Stimulated activated CD8-positive, alpha-beta memory T cell treated with anti-CD3 and anti-CD28 coated beads, Interleukin-7, amount 100 ng/mL, for 48 hours (primary cell): ENCODE measurements around the gene RNF183.
A peak's percentile ranks its signal among the peaks of the same experiment; 100 is the strongest.

ENCODE experiments used
- DNase-seq, 2 donors: peaks; one replicate each; pipeline ENCODE4 v3.0.0-alpha.2; 2020; ENCODE audit warnings: low read depth in 1 of 2; ENCODE audit errors: extremely low read depth in 1 of 2

The RNF183 gene, protein sequence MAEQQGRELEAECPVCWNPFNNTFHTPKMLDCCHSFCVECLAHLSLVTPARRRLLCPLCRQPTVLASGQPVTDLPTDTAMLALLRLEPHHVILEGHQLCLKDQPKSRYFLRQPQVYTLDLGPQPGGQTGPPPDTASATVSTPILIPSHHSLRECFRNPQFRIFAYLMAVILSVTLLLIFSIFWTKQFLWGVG

DNA sequence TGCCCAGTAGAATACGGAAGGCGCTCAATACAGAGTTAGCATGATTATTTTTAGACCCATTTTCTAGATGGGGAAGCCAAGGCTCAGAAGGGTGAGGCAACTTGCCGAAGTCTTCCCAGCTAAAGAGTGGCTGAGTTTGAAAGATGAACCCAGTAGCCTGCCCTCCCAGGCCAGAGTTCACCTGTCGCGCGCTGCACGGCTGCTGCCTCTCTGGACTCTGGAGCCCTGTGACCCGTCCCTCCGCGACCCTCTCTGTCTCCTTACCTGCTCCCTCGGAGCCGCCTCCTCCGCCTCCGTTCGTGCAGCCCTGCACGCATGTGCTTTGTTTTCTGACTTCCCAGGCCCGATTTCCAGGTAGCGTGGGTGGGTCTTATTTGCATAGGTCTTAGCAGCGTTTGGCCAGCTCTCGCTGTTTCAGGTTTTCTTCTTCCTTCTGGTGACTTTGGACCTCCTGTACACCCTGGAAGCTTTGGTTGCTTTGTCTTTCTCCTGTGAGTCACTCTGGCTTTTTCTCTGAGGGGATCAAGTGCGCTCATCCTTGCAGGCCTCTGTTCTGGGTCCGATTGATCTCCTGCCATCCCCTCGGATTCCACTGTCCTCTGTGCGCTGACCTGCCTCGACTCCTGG is at the start of gene RNF183:
Gene RNF183, minus strand, starts transcription at position 585 of the 627 bp plus-strand sequence. CDS start 5,192 bp downstream, outside the sequence.
- DNase-seq = no peak

DNA sequence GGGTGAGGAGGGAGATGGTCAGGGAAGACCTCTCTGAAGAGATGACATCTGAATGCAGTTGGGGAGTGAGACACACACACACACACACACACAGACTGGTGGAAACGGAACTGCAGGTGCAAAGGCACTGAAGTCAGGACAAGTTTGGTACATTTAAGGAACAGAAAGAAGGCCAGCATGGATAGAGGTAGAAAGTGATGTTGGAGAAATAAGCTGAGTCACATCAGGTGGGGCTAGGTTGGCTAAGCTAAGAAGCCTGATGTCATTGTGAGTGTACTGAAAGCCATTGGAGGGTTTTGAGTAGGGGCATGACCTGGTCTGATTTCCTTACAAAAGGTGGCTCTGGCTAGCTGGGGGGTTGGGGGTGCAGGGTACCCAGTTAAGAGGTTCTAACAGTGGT is 49.2 kb upstream of the RNF183 start:
- no peak for DNase-seq

DNA sequence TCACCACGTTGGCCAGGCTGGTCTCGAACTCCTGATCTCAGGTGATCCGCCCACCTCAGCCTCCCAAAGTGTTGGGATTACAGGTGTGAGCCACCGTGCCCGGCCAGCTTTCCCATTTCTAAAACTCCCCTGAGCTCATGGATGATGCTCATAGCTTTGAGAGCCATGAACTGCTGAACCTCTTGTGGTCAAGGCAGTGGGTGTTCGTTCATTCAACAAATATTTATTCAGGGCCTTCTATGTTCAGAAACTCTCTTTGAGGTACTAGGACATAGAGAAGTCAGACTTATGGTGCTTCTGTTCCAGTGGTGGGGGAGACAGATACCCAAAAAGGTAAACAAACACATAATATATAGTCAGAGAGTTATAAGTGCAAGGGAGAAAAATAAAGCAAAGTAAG is 48.8 kb upstream of the RNF183 start:
- DNase-seq = no peak

DNA sequence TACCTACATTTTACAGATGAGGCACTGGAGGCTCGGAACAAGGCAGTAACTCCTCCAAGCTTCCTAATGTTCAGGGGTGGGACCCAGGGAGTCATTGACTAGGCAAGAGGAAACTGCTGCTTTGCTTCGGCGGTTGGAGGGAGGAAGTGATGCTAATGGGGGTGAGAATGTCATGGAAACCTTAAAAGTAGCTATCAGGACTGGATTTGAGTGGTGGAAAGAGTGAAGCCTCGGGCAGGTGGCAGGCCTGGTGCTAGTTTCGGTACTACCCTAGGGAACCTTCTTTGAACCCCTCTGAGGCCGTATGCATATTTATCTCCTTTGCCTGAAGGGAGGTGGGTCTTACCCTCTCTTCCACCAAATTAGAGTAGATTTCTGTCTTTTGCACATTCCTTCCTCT is 47.8 kb upstream of the RNF183 start:
- no peak for DNase-seq

DNA sequence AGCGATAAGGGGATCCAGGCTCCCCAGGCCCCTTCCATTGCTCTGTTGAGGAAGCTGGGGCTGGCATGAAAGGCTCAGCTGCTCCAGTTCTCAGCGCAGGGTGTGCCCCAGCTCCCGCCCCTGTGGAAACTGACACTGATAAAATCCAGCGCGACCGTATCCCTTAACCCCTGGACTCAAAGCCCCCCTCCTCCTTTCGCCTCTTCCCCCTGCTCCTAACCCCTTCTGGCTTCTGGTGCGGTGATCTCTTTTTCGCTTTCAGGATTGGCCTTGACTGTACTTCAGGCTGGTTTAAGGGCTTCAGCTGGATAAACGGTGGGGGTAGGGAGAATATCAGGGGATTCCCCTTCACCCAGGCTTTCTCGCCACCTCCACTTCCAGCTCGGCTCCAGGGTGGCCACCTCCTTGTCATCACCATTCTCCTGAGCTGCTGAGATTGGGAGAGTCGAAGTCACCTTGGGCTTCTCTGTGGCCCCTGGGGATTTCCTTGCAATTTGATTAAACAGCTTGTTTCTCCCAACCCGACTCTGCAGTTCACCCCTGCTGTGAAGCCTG is 47.0 kb upstream of the RNF183 start:
- DNase-seq = no peak

DNA sequence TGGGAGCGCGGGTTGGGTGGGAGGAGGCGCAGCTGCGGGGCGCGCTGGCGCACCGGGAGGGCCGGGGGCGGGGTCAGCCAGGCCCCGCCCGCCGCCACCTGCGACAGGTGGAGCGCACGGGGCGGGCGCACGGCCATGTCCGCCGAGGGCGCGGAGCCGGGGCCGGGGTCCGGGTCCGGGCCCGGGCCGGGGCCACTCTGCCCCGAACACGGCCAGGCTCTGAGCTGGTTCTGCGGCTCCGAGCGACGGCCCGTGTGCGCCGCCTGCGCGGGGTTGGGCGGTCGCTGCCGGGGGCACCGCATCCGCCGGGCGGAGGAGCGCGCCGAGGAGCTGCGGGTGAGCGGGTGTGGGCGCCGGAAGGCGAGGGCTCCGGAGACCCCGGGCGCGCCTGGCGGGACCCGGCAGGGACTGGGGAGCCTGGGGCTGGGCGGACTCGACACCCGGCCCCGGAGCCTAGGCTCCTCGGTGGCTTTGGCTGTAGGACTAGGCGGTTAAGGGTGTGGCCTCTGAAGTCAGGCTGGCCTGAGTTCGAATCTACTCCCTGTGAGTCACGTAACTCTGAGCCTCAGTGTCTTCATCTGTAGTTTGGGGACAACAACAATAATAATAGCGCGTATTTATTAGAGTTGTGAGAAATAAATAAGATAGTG is 46.4 kb upstream of the RNF183 start, which contains the start of gene BSPRY:
Gene BSPRY, plus strand, starts transcription at position 97 of the 650 bp plus-strand sequence. Its CDS starts 39 bp downstream, at position 136.
- no peak for DNase-seq

DNA sequence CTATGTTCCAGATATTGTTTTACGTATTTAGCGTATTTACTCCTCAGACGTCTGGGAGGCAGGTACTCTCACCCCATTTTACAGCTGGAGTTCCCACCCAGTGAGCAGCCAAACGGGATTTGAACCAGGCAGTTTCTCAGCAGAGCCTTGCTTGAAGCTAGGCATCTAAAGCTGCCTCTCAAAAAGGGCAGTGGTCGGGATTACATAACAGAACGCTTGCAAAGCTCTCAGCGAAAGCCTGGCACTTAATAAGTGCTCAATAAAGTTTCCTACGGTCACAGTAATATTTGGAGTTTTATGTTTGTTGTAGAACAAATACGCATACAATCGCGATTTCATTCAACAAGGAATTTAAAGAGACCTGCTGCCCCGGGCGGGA is 45.9 kb upstream of the RNF183 start:
- DNase-seq = no peak

DNA sequence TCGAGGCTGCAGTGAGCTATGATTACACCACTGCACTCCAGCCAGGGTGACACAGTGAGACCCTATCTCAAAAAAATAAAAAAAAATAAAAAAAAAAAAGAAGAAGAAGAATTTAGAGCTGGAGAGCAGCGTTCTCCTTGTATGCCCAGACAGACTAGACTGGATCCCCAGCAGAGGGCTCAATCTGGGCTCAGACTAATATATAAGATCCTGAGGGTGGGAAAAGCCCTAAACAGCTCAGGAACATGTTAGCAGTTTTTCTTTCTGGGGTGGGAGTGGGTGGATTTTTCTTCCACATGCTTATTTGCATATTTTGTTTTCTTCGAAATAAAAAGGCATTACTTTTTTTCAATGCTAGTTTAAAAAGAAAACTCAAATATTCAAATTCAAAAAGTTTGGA is 45.3 kb upstream of the RNF183 start:
- no peak for DNase-seq

DNA sequence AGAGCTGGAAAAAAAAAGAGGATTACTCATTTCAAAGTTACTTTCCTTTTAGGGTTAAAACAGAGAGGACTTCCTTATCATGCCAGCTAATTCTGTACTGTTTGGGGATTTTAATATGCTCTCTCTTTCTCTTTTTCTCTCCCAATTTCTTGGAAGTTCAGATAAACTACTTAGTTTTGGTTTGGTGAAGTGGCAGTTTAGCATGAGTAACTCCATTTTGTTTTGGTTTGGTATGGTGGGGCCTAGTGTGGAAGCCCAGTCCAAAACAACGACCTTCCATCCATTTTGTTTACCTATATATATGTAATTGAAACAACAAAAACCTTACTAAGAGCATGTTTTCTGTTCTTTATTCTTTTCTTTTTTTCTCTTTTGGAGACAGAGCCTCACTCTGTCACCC is 42.5 kb upstream of the RNF183 start:
- DNase-seq = no peak

DNA sequence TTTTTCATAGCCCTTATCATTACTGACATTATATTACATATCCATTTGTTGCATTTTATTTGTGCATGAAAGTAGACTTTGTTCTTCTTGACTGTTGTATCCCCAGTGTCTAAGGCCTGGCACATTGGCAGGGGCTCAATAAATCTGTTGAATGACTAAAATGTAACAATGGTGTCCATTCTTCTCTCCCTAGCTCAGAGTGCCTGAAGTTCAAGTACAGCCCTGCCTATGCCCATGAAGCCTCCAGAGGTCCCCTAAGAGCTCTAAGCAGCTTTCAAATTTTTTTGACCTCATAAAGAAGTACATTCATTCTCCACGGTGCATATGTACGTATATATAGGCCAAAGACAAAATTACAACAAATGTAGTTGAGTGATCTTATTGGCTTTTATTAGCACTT is 42.0 kb upstream of the RNF183 start:
- no peak for DNase-seq

DNA sequence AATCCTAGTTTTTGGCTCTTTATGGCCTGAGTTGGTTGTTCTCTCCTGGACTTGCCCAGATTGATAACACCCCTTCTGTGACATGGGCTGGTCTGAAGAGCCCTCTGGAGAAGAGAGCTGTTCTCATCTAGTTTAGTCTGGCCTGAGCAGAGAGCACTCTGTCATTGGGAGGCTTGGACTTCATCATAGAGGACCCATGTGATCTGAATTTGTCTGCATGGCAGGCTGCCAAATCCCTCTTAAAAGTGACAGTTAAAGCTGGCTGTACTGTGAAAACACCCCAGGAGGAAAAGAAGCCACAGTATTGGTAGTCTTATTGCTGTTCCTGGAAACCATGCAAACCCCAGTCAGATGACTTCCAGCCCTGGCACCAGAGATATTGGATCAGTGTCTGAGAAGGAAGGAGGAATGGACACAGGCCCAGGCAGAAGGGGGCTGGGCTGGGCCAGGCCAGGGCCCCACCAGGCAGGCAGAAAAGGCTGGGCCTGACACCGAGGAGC is 40.6 kb upstream of the RNF183 start:
- DNase-seq = no peak

DNA sequence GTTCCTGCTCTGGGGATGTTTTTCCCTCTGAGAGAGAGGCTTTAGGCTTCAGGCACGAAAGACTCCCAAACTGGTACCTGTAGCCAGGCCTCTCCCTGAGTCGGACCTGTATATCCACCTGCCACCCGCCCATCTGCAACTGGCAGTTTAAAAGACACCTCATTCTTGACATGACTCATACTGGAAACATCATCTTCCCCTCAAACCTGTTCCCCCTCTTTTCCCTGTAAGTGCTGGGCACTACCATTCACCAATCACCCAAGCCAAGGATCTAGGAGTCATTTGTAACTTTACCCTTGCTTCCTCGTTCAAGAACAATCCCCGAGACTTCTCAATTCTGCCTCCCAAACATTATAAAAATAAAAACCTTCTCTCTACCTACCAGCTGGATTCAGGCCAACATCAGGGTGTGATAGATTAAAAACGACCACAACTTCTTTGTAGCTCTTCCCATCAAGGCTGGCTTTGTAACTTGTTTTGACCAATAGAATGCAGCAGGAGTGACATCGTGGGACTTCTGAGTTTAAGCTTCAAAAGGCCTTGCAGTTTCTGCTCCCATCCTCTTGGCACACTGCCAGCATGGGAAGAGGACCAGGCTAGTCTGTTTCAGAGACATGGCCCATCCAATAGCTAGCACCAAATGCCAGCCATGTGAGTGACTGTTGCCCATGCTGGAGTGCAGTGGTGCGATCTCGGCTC is 38.7 kb upstream of the RNF183 start:
- DNase-seq = no peak

DNA sequence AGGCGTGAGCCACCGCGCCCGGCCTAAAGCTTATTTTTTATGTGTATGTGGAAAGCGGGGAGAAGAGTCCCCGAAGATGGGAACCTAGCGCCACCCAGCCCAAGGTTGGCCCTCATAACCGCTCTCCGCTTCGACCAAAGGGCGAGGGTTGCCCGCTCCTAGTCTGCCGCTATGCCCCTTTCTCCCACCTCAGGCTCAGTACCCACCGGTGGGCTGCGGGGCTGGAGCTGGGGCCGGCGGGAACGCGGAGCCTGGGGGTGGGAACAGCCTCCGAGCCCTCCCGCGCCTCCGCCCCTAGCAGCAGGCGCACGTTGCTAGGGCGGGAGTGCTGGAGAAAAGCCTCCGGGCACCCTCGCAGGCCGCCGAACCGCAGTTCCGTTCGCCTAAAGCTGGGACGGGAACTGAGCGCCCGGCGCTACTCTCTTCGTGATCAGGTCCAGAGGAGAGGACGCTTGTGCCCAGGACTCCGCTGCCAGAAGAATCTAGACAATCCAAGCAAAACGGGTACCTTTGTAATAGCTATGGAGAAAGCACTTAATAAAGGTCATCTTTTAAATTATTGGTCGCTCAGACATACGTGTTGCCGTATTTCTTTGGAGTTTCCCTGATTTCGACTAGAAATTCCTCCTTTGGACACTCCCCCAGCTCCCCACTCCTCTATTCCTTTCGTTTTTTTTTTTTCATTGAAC is 37.0 kb upstream of the RNF183 start, which contains the start of gene WDR31:
Gene WDR31, minus strand, starts transcription at position 265 of the 689 bp plus-strand sequence. CDS start 8,253 bp downstream, outside the sequence.
- DNase-seq = peak; percentile 70 to 74

DNA sequence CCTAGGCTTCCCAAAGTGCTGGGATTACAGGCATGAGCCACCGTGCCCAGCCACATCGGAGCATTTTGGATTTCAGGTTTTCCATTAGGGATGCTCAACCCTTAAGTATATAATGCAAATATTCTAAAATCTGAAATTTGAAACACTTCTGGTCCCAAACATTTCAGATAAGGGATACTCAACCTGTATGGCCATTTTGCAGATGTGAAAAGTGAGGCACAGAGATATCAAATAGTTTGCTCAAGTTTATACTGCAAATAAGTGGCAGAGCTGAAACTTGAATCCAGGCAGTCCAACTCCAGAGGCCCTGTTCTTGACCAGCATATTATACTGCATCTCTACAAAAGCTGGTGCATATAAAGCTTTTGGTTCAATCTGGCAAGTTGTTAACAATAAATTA is 34.5 kb upstream of the RNF183 start:
- DNase-seq = no peak

DNA sequence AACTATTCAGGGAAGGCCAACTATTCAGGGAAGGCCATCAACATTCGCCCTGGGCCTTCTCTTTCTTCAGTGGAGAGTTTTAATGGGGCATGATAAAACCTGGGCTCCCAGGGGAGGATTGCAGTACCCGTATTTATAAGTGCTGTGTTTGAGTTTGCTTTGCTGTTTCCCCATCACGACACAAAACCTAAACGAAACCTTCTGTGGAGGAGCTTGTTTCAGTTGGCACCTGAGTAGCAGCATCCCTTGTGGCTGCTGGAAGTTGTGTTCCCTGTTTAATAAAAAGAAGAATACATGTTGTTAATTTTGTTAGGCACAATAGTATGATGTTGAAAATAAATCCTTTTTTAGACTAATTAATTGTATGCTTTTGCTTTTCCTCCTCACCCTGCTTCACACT is 28.6 kb upstream of the RNF183 start:
- no peak for DNase-seq

DNA sequence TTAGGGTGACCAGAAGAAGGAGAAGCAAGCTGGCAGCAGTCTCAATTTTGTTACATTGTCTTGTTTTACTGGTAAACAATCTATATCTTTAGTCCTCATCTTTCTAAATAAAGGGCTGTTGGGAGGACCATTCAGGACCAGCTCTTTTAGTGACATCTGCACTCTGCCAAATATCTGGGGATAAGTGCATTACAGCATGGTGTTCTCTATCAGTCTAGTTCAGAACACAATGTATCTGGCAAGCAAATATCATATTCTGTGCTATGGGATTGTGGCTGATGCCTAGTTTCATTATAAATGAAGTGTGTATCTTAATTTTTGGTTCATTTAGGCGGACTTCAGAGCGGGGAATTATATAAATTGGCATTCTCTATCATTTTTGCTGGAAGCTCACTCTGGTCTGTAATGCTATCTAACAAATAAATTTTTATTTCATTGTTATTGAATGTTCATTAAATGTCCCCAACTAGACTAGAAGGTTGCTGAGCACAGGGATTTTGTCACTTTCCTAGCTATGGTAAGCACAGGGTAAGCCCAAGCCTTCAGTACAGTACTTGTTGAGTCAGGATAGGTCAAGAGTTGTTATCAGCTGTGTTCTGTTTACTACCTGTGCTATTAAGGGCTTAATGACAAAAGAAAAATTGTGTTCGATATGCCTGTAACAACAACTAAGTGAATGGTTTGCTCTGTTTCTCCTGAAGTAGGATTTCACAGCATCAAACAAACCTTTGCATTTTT is 25.0 kb upstream of the RNF183 start:
- no peak for DNase-seq

DNA sequence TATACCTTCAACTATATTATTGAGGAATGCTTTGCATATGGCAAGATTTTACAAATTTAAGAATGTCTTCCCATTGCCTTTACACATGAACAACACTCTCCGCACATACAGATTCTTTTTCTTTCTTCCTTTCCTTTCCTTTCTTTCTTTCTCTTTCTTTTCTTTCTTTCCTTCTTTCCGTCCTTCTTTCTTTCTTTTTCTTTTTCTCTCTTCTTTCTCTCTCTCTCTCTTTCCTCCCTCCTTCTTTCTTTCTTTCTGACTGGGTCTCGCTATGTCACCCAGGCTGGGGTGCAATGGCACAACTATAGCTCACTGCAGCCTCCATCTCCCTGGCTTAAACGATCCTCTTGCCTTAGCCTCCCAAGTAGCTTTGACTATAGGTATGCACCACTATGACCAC is 23.1 kb upstream of the RNF183 start:
- no peak for DNase-seq

DNA sequence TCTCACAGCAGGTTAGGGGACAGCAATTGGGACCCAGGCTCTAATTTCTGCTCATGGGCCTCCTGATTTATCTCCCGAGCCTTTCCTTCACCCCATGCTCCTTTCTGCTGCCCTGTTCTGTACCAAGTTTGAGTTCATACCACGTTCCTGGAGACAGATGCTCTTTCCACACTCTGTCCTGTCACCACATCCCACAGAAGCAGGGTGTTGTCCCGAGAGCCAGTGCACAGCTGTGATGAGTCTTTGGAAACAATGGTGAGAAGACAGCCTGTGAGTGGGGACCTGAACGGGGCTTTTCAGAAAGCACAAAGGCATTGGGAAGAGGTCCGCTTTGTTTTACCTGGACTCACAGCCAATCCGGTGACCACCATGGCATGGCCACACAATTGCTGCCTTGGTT is 19.5 kb upstream of the RNF183 start:
- DNase-seq = no peak

DNA sequence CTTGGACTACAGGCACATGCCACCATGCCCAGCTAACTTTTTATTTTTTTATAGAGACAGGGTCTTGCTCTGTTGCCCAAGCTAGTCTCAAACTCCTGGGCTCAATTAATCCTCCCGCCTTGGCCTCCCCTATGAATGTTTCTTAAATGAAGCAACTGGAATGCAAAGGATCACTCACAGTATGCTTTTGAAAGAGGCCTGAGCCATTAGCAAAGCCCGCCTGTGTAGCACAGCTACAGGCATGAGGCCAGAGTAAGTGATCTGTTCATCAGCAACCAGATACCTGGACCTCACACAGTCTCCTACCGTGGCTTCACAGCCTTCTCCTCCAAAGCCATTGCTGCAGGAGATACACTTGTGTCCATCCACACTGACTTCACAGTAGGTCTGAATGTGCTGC is 16.9 kb upstream of the RNF183 start:
- no peak for DNase-seq

DNA sequence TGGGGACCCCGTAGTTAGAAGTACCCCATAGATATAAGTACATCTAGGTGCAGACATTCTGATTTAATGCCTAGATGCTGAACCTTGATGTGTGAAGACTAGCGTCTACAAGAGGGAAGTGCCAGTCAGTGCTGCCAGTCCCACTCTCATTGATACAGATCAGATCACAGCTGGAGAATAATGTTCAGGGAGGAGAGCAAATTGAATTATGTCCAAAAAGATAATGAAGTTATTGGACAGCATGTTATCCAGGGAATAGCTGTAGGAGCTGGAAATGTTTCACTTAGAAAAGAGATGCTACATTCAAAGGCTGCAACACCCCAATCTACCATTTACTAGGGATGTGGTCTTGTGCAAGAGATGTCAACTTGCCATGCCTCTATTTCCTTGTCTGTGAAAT is 15.9 kb upstream of the RNF183 start:
- no peak for DNase-seq
